Measurements from ENCODE around the gene EVL.
"Not testable (repeated sequence)": the region's sequence is repeated elsewhere in the genome, so short reads cannot be mapped to it uniquely, and the experiment has no call there.

EVL gene

GRCh38 chr14:100062590-100062989, 2.6 kb upstream of the EVL start:
- Histone ChIP-seq H3K9ac (ENCODE audit: low read depth, low read length, poor library complexity, severe bottlenecking) (peak overlapping the region; percentile 97), H3K9me3 (ENCODE audit: insufficient read depth, low read depth, low read length) (no peaks in the 10 kb centered on the region), H4K20me1 (ENCODE audit: insufficient read depth, low read length, poor library complexity, severe bottlenecking) (no peaks in the 10 kb centered on the region), H3F3A (ENCODE audit: low read depth) (peaks cover 22% of the 10 kb centered on the region), H3K4me3 (ENCODE audit: low read length, poor library complexity, severe bottlenecking) (no peak overlapping the region), H3K36me3 (ENCODE audit: insufficient read depth, low read length) (no peaks in the 10 kb centered on the region), H3K27me3 (ENCODE audit: insufficient read depth, low read length, poor library complexity, severe bottlenecking) (no peaks in the 10 kb centered on the region), H3K4me2 (ENCODE audit: low read depth, low read length, poor library complexity, severe bottlenecking) (peak overlapping the region; percentile 92), H3K4me1 (ENCODE audit: insufficient read depth, low read length, poor library complexity, severe bottlenecking) (peaks cover 81% of the 10 kb centered on the region), H3K9me2 (replicated peaks; ENCODE audit: low read depth, low read length) (no peaks in the 10 kb centered on the region), H2AFZ (ENCODE audit: low read length) (no peak overlapping the region), H3K79me2 (ENCODE audit: insufficient read depth, low read length) (peaks cover 79% of the 10 kb centered on the region)
- no peak for TF ChIP-seq EZH2phosphoT487 (IDR thresholded peaks at IDR 0.05; ENCODE audit: borderline replicate concordance)
- TF ChIP-seq, protein P1, sequence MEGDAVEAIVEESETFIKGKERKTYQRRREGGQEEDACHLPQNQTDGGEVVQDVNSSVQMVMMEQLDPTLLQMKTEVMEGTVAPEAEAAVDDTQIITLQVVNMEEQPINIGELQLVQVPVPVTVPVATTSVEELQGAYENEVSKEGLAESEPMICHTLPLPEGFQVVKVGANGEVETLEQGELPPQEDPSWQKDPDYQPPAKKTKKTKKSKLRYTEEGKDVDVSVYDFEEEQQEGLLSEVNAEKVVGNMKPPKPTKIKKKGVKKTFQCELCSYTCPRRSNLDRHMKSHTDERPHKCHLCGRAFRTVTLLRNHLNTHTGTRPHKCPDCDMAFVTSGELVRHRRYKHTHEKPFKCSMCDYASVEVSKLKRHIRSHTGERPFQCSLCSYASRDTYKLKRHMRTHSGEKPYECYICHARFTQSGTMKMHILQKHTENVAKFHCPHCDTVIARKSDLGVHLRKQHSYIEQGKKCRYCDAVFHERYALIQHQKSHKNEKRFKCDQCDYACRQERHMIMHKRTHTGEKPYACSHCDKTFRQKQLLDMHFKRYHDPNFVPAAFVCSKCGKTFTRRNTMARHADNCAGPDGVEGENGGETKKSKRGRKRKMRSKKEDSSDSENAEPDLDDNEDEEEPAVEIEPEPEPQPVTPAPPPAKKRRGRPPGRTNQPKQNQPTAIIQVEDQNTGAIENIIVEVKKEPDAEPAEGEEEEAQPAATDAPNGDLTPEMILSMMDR (conservative IDR thresholded peaks at IDR 0.05; ENCODE audit: low read length): no peak

- no peaks in the 10 kb centered on the region for H3K9me3 ChIP-seq (ENCODE audit: insufficient read depth, low read depth, low read length)
- TF ChIP-seq, protein P1 (conservative IDR thresholded peaks at IDR 0.05; ENCODE audit: low read length): no peak
- no peak for TF ChIP-seq EZH2phosphoT487 (IDR thresholded peaks at IDR 0.05; ENCODE audit: borderline replicate concordance)
- peaks cover 77% of the 10 kb centered on the region for H3K79me2 ChIP-seq (ENCODE audit: insufficient read depth, low read length)
- H3K4me3 ChIP-seq (ENCODE audit: low read length, poor library complexity, severe bottlenecking): peak overlapping the region; percentile 77
- no peaks in the 10 kb centered on the region for H4K20me1 ChIP-seq (ENCODE audit: insufficient read depth, low read length, poor library complexity, severe bottlenecking)
- H3F3A ChIP-seq (ENCODE audit: low read depth): peaks cover 31% of the 10 kb centered on the region
- no peaks in the 10 kb centered on the region for H3K36me3 ChIP-seq (ENCODE audit: insufficient read depth, low read length)
- no peaks in the 10 kb centered on the region for H3K27me3 ChIP-seq (ENCODE audit: insufficient read depth, low read length, poor library complexity, severe bottlenecking)
- peak overlapping the region; percentile 97 for H3K9ac ChIP-seq (ENCODE audit: low read depth, low read length, poor library complexity, severe bottlenecking)
- no peak overlapping the region for H2AFZ ChIP-seq (ENCODE audit: low read length)
- H3K9me2 ChIP-seq (replicated peaks; ENCODE audit: low read depth, low read length): no peaks in the 10 kb centered on the region
- H3K4me1 ChIP-seq (ENCODE audit: insufficient read depth, low read length, poor library complexity, severe bottlenecking): peaks cover 81% of the 10 kb centered on the region
- H3K4me2 ChIP-seq (ENCODE audit: low read depth, low read length, poor library complexity, severe bottlenecking): peak overlapping the region; percentile 92
Measured at GRCh38 chr14:100063314-100063941, 1.8 kb upstream of the EVL start.

- Histone ChIP-seq H3K79me2 (ENCODE audit: insufficient read depth, low read length) (peaks cover 71% of the 10 kb centered on the region), H3F3A (ENCODE audit: low read depth) (peaks cover 38% of the 10 kb centered on the region), H3K9ac (ENCODE audit: low read depth, low read length, poor library complexity, severe bottlenecking) (peak overlapping the region; percentile 97), H3K4me3 (ENCODE audit: low read length, poor library complexity, severe bottlenecking) (peak overlapping the region; percentile 77), H3K4me2 (ENCODE audit: low read depth, low read length, poor library complexity, severe bottlenecking) (peak overlapping the region; percentile 92), H3K4me1 (ENCODE audit: insufficient read depth, low read length, poor library complexity, severe bottlenecking) (peaks cover 78% of the 10 kb centered on the region)
- not testable (repeated sequence) for H2AFZ ChIP-seq (ENCODE audit: low read length); H3K27me3 ChIP-seq (ENCODE audit: insufficient read depth, low read length, poor library complexity, severe bottlenecking); H3K9me3 ChIP-seq (ENCODE audit: insufficient read depth, low read depth, low read length); H3K9me2 ChIP-seq (replicated peaks; ENCODE audit: low read depth, low read length); H4K20me1 ChIP-seq (ENCODE audit: insufficient read depth, low read length, poor library complexity, severe bottlenecking); H3K36me3 ChIP-seq (ENCODE audit: insufficient read depth, low read length)
Measured at GRCh38 chr14:100064335-100065092, 708 bp upstream of the EVL start.

Data from Loucy (cell line).